ENCODE data around the gene DNAJC4. TPM values are rescaled to one million over a fixed set of nuclear protein-coding genes. Genes with fewer than 3 reads are reported as not detected.
A peak's percentile ranks its signal among the peaks of the same experiment; 100 is the strongest.

Gene DNAJC4
- total and polyA plus RNA-seq, 2 experiments from 2014 or later: 12.8 to 58.4 TPM

DNA sequence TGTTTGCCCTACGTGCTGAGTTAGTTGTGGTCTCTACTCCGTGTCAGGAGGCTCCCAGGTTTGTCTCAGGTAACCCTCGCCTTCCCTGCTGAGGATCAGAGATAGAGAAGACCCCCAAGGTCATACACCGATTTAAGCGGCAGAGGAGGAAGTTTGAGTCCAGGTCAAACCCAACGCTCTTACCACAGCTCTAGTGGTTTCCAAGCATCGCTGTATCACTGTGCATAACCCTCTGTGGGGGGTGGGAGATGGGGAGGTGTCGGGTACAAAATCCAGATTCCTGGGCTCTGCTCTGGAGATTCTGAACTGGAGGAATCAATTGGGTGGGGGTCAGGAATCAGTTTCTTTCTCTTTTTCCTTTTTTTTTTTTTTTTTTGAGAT lies 627 bp downstream of the DNAJC4 start:
- peaks cover 14% of the 10 kb centered on the region for H3K4me1 ChIP-seq (ENCODE audit: insufficient read depth)

DNA sequence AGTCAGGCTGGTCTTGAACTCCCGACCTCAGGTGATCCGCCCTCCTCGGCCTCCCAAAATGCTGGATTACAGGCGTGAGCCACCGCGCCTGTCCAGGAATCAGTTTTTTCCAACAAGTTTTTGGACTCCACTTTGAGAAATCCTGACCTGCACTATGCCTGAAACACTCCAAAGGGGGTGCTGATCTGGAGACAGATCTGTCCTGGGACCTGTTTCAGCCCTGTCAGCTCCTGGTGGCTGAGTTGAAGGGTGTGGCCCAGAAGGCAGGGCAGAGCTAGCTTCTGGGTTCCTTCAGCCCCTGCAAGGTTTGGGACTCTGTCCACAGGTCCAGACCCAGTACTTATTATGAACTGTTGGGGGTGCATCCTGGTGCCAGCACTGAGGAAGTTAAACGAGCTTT lies 1.2 kb downstream of the DNAJC4 start:
- H3K36me3 ChIP-seq (replicated peaks; ENCODE audit: insufficient read depth, low read depth): no peaks in the 10 kb centered on the region
- no peak overlapping the region for H2AFZ ChIP-seq
- H3K79me2 ChIP-seq: peaks cover 39% of the 10 kb centered on the region
- no peaks in the 10 kb centered on the region for H3K27me3 ChIP-seq
- WGBS (ENCODE audit: low lambda C conversion rate, missing lambda C conversion rate): 94% methylated on average over 7 of the region's 7 CpGs
- no peaks in the 10 kb centered on the region for H3K9me2 ChIP-seq (replicated peaks; ENCODE audit: insufficient read depth)
- TF ChIP-seq, protein P1, sequence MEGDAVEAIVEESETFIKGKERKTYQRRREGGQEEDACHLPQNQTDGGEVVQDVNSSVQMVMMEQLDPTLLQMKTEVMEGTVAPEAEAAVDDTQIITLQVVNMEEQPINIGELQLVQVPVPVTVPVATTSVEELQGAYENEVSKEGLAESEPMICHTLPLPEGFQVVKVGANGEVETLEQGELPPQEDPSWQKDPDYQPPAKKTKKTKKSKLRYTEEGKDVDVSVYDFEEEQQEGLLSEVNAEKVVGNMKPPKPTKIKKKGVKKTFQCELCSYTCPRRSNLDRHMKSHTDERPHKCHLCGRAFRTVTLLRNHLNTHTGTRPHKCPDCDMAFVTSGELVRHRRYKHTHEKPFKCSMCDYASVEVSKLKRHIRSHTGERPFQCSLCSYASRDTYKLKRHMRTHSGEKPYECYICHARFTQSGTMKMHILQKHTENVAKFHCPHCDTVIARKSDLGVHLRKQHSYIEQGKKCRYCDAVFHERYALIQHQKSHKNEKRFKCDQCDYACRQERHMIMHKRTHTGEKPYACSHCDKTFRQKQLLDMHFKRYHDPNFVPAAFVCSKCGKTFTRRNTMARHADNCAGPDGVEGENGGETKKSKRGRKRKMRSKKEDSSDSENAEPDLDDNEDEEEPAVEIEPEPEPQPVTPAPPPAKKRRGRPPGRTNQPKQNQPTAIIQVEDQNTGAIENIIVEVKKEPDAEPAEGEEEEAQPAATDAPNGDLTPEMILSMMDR (IDR thresholded peaks at IDR 0.05; ENCODE audit: poor library complexity): no peak
- TF ChIP-seq EZH2 (IDR thresholded peaks at IDR 0.05; ENCODE audit: borderline replicate concordance) (no peak), EZH2phosphoT487 (IDR thresholded peaks at IDR 0.05; ENCODE audit: low read depth, severe bottlenecking, unreplicated experiment) (no peak)
- H3K4me2 ChIP-seq: peak overlapping the region; percentile 97
- peaks cover 10% of the 10 kb centered on the region for H4K20me1 ChIP-seq (ENCODE audit: insufficient read depth, poor library complexity, severe bottlenecking)
- DNase-seq (ENCODE audit: low spot score): no peak
- no peak overlapping the region for H3K27ac ChIP-seq
- H3K4me1 ChIP-seq (ENCODE audit: insufficient read depth): peaks cover 14% of the 10 kb centered on the region
- H3K4me3 ChIP-seq: no peak overlapping the region
- H3K9me3 ChIP-seq (ENCODE audit: low read depth): no peaks in the 10 kb centered on the region

More for the DNA sequence above, 627 bp downstream of the DNAJC4 start:
- peak overlapping the region; percentile 97 for H3K4me2 ChIP-seq
- peak overlapping the region; percentile 68 for H3K4me3 ChIP-seq
- H3K9me3 ChIP-seq (ENCODE audit: low read depth): no peaks in the 10 kb centered on the region
- no peak for DNase-seq (ENCODE audit: low spot score)
- 8% methylated on average over 8 of the region's 8 CpGs for WGBS (ENCODE audit: low lambda C conversion rate, missing lambda C conversion rate)
- no peaks in the 10 kb centered on the region for H3K27me3 ChIP-seq
- peaks cover 10% of the 10 kb centered on the region for H4K20me1 ChIP-seq (ENCODE audit: insufficient read depth, poor library complexity, severe bottlenecking)
- H3K27ac ChIP-seq: peak overlapping the region; percentile 78
- TF ChIP-seq, protein P1 (IDR thresholded peaks at IDR 0.05; ENCODE audit: poor library complexity): no peak
- no peak for TF ChIP-seq EZH2 (IDR thresholded peaks at IDR 0.05; ENCODE audit: borderline replicate concordance)
- no peaks in the 10 kb centered on the region for H3K36me3 ChIP-seq (replicated peaks; ENCODE audit: insufficient read depth, low read depth)
- H3K79me2 ChIP-seq: peaks cover 42% of the 10 kb centered on the region
- H2AFZ ChIP-seq: peak overlapping the region; percentile 55
- no peaks in the 10 kb centered on the region for H3K9me2 ChIP-seq (replicated peaks; ENCODE audit: insufficient read depth)

GRCh38 chr11:64232182-64232966 lies 2.0 kb downstream of the DNAJC4 start:
- Histone ChIP-seq H2AFZ (no peak overlapping the region), H3K9me2 (replicated peaks; ENCODE audit: insufficient read depth) (no peaks in the 10 kb centered on the region), H3K27me3 (no peaks in the 10 kb centered on the region), H3K9me3 (ENCODE audit: low read depth) (no peaks in the 10 kb centered on the region), H4K20me1 (ENCODE audit: insufficient read depth, poor library complexity, severe bottlenecking) (peaks cover 10% of the 10 kb centered on the region), H3K4me1 (ENCODE audit: insufficient read depth) (peaks cover 8% of the 10 kb centered on the region), H3K4me2 (peak overlapping the region; percentile 97), H3K4me3 (no peak overlapping the region), H3K27ac (no peak overlapping the region), H3K79me2 (peaks cover 30% of the 10 kb centered on the region), H3K36me3 (replicated peaks; ENCODE audit: insufficient read depth, low read depth) (no peaks in the 10 kb centered on the region)
- 89% methylated on average over 15 of the region's 15 CpGs for WGBS (ENCODE audit: low lambda C conversion rate, missing lambda C conversion rate)
- TF ChIP-seq EZH2phosphoT487 (IDR thresholded peaks at IDR 0.05; ENCODE audit: low read depth, severe bottlenecking, unreplicated experiment) (no peak), EZH2 (IDR thresholded peaks at IDR 0.05; ENCODE audit: borderline replicate concordance) (no peak)
- TF ChIP-seq, protein P1 (IDR thresholded peaks at IDR 0.05; ENCODE audit: poor library complexity): no peak
- DNase-seq (ENCODE audit: low spot score): no peak

Data from hepatocyte (in vitro differentiated cells).